T1000 (cell line): Measurements from ENCODE around the gene ETFDH.
"Not testable (repeated sequence)": the region's sequence is repeated elsewhere in the genome, so short reads cannot be mapped to it uniquely, and the experiment has no call there.

Source experiments
- DNase-seq: peaks from one replicate; lab custom pipeline; 2025; ENCODE audit warnings: mixed read lengths; lab: John Stamatoyannopoulos, UW

ETFDH gene

GRCh38 chr4:158678767-158679166 is 6.7 kb downstream of the ETFDH start:
- no peak for DNase-seq

GRCh38 chr4:158681629-158682028 is 9.5 kb downstream of the ETFDH start:
- DNase-seq = no peak

- no peak for DNase-seq
These were observed 10.0 kb downstream of the ETFDH start for GRCh38 chr4:158682066-158682465.

GRCh38 chr4:158688813-158689212 is 16.7 kb downstream of the ETFDH start:
- no peak for DNase-seq

- DNase-seq = no peak
These were observed 32.2 kb downstream of the ETFDH start for GRCh38 chr4:158704274-158704673.

- DNase-seq = no peak
These were observed 38.7 kb downstream of the ETFDH start for GRCh38 chr4:158710814-158711213.

- not testable (repeated sequence) for DNase-seq
These were observed 40.5 kb downstream of the ETFDH start for GRCh38 chr4:158712622-158713021.

GRCh38 chr4:158714937-158715336 is 42.8 kb downstream of the ETFDH start:
- no peak for DNase-seq

- DNase-seq = no peak
These were observed 43.7 kb downstream of the ETFDH start for GRCh38 chr4:158715802-158716201.

- DNase-seq = no peak
These were observed 49.6 kb downstream of the ETFDH start for GRCh38 chr4:158721680-158722079.

- DNase-seq = no peak
These were observed 50.3 kb downstream of the ETFDH start for GRCh38 chr4:158722291-158722916.

- DNase-seq = peak; percentile 30
These were observed 51.1 kb downstream of the ETFDH start, which contains the start of gene PPID for GRCh38 chr4:158722917-158723793. PPID (minus strand) TSS chr4:158723396; CDS start chr4:158723288, 108 bp downstream.

- DNase-seq = no peak
These were observed 52.5 kb downstream of the ETFDH start for GRCh38 chr4:158724637-158725036.

- DNase-seq = no peak
These were observed 54.5 kb downstream of the ETFDH start for GRCh38 chr4:158726633-158727032.

GRCh38 chr4:158728236-158728635 is 56.1 kb downstream of the ETFDH start:
- DNase-seq = no peak

- no peak for DNase-seq
These were observed 57.8 kb downstream of the ETFDH start for GRCh38 chr4:158729716-158730559.

- no peak for DNase-seq
These were observed 66.8 kb downstream of the ETFDH start for GRCh38 chr4:158738866-158739265.

- DNase-seq = no peak
These were observed 67.5 kb downstream of the ETFDH start for GRCh38 chr4:158739600-158739999.

- DNase-seq = no peak
These were observed 69.4 kb downstream of the ETFDH start for GRCh38 chr4:158741326-158742021.

- not testable (repeated sequence) for DNase-seq
These were observed 74.4 kb downstream of the ETFDH start for GRCh38 chr4:158746537-158746936.

GRCh38 chr4:158750379-158750778 is 78.3 kb downstream of the ETFDH start:
- no peak for DNase-seq
